ENCODE measurements around the gene NDFIP1. TPM values are rescaled to one million over a fixed set of nuclear protein-coding genes. Genes with fewer than 3 reads are reported as not detected.
A peak's percentile ranks its signal among the peaks of the same experiment; 100 is the strongest.

The NDFIP1 gene
- total and polyA plus RNA-seq, 2 of the 4 experiments (the other 2 are of a cell fraction), result 7.7 to 15.4 TPM

- Histone ChIP-seq H4K20me1 (ENCODE audit: insufficient read depth, low read length) (no peaks in the 10 kb centered on the region), H2AK5ac (ENCODE audit: low read depth, low read length) (no peak overlapping the region; the same call in 1 of the 2 replicates), H3K9me1 (ENCODE audit: insufficient read depth, low read length) (peaks cover 11% of the 10 kb centered on the region), H3K4me2 (ENCODE audit: low read depth, low read length) (no peak overlapping the region), H3K4me1 (ENCODE audit: control insufficient read depth, insufficient read depth, low read length) (peaks cover 5% of the 10 kb centered on the region), H2BK20ac (ENCODE audit: low read depth, low read length) (peak overlapping the region; percentile 83), H4K5ac (ENCODE audit: low read depth, low read length) (0 out of 2 replicates have a peak overlapping the region, but pooled peaks have one; percentile 39), H2BK120ac (ENCODE audit: low read depth, low read length) (peak overlapping the region; percentile 68), H2BK15ac (ENCODE audit: low read depth, low read length) (peak overlapping the region; percentile 97; the same call in 2 of the 3 replicates), H3K18ac (ENCODE audit: low read depth, low read length) (no peak overlapping the region), H3K9ac (ENCODE audit: low read depth, low read length) (no peak overlapping the region), H3K27me3 (ENCODE audit: control insufficient read depth, insufficient read depth, low read length) (no peaks in the 10 kb centered on the region), H2BK5ac (ENCODE audit: low read depth, low read length, poor library complexity, severe bottlenecking) (no peak overlapping the region), H2AFZ (replicated peaks; ENCODE audit: low read length, poor library complexity) (peak overlapping the region; percentile 59), H3K79me1 (ENCODE audit: low read depth in 1 of 2, low read length in 2 of 2) (no peaks in the 10 kb centered on the region), H3K56ac (ENCODE audit: extremely low read depth, insufficient read depth, low read length) (no peak overlapping the region), H3K23ac (ENCODE audit: low read depth, low read length) (no peak overlapping the region), H3K36me3 (ENCODE audit: control insufficient read depth, insufficient read depth, low read length) (no peaks in the 10 kb centered on the region), H3K4ac (ENCODE audit: low read depth, low read length) (peak overlapping the region; percentile 62), H3K14ac (replicated peaks; ENCODE audit: low read depth, low read length) (peak overlapping the region; percentile 78), H3K4me3 (ENCODE audit: insufficient read depth, low read depth, low read length) (no peak overlapping the region), H4K8ac (ENCODE audit: low read depth in 2 of 2, low read length in 2 of 2) (peak overlapping the region; percentile 55 to 92; a peak in 3 of 4 replicates), H2AK9ac (replicated peaks; ENCODE audit: low read depth, low read length, poor library complexity) (no peak overlapping the region), H3K9me3 (ENCODE audit: control insufficient read depth, insufficient read depth, low read length) (no peaks in the 10 kb centered on the region), H4K91ac (ENCODE audit: insufficient read depth, low read depth, low read length) (no peak overlapping the region; the same call in 1 of the 2 replicates), H3K27ac (ENCODE audit: insufficient read depth, low read length) (no peak overlapping the region)
- no TSS peak for BruUV-seq (replicated peaks)
- CTCF ChIA-PET, result no interaction called here
- WGBS, 2 experiments (ENCODE audit: extremely low coverage in 2 of 2, insufficient read length in 1 of 2), result 93% methylated on average over 5 of the region's 7 CpGs; no CpG with 5 or more reads in 1 of the 2 experiments
- DNase-seq (no peak), ATAC-seq (ENCODE audit: low read depth) (no peak)
- POLR2A ChIA-PET (ENCODE audit: unreplicated experiment), result no interaction called here
- dilution Hi-C loops (cut with HindIII; ENCODE audit: low sequenced_read_pairs, unreplicated experiment), result no loop called here
- in situ Hi-C loops (cut with MboI; ENCODE audit: low sequenced_read_pairs), result no loop called here
- intact Hi-C loops (cut with micrococcal nuclease), result no loop called here
- TF ChIP-seq RCOR1 (IDR thresholded peaks at IDR 0.05; ENCODE audit: insufficient replicate concordance, low read length), result no peak
- TF ChIP-seq ELK1 (IDR thresholded peaks at IDR 0.05; ENCODE audit: borderline replicate concordance, low read depth, low read length), result no peak
- no peak for TF ChIP-seq MAZ (IDR thresholded peaks at IDR 0.05; ENCODE audit: borderline replicate concordance, low read depth, low read length)
- no peak for TF ChIP-seq NFE2L2 (IDR thresholded peaks at IDR 0.05; ENCODE audit: low read depth, low read length)
- TF ChIP-seq, protein P1, sequence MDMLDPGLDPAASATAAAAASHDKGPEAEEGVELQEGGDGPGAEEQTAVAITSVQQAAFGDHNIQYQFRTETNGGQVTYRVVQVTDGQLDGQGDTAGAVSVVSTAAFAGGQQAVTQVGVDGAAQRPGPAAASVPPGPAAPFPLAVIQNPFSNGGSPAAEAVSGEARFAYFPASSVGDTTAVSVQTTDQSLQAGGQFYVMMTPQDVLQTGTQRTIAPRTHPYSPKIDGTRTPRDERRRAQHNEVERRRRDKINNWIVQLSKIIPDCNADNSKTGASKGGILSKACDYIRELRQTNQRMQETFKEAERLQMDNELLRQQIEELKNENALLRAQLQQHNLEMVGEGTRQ (IDR thresholded peaks at IDR 0.05; ENCODE audit: low read depth, low read length), result no peak
- TF ChIP-seq RAD21 (IDR thresholded peaks at IDR 0.05; ENCODE audit: low read length), result no peak
- TF ChIP-seq CTCF (conservative IDR thresholded peaks at IDR 0.05; ENCODE audit: low read depth, low read length), result no peak
- TF ChIP-seq MXI1 (IDR thresholded peaks at IDR 0.05; ENCODE audit: borderline replicate concordance, low read depth, low read length), result no peak
- no peak for TF ChIP-seq BHLHE40 (IDR thresholded peaks at IDR 0.05; ENCODE audit: low read depth, low read length)
- no peak for TF ChIP-seq MAFK (IDR thresholded peaks at IDR 0.05; ENCODE audit: low read depth, low read length)
- TF ChIP-seq RFX5 (IDR thresholded peaks at IDR 0.05; ENCODE audit: low read depth, low read length), result no peak
- TF ChIP-seq POLR2A (IDR thresholded peaks at IDR 0.05; ENCODE audit: low read depth, low read length), result no peak
- TF ChIP-seq FOS (IDR thresholded peaks at IDR 0.05; ENCODE audit: low read depth, low read length), result no peak
- no peak for TF ChIP-seq CEBPB (IDR thresholded peaks at IDR 0.05; ENCODE audit: low read depth, low read length)
- TF ChIP-seq CHD1 (IDR thresholded peaks at IDR 0.05; ENCODE audit: low read depth, low read length), result no peak
- TF ChIP-seq SMC3 (IDR thresholded peaks at IDR 0.05; ENCODE audit: low read depth, low read length), result no peak
These were observed 84.5 kb downstream of the NDFIP1 start for GRCh38 chr5:142193114-142193428.
